WERI-Rb-1 (cell line): ENCODE results near the gene NLE1.

ENCODE experiments used
- DNase-seq: peaks from one replicate; pipeline ENCODE4 v3.0.0-alpha.2; 2020
- H3K27ac ChIP-seq: fragments of 250-450 bp; sonication (Bioruptor Pico); 2 replicates; pipeline ENCODE4 v1.5.1; 2020; ENCODE audit warnings: mild to moderate bottlenecking, moderate library complexity
- H3K27me3 ChIP-seq: fragments of 250-450 bp; sonication (Bioruptor Pico); 2 replicates; pipeline ENCODE4 v1.5.1; 2021; ENCODE audit warnings: mild to moderate bottlenecking, low read depth, moderate library complexity; ENCODE audit not compliant: insufficient read depth, severe bottlenecking
- H3K36me3 ChIP-seq: fragments of 250-450 bp; sonication (Bioruptor Pico); 2 replicates; pipeline ENCODE4 v1.5.1; 2020; ENCODE audit warnings: mild to moderate bottlenecking, moderate library complexity
- H3K4me3 ChIP-seq: 2 replicates; pipeline ENCODE4 v1.5.1; 2011; ENCODE audit warnings: low read depth, mild to moderate bottlenecking, control low read depth, low read length
- H3K9me3 ChIP-seq: fragments of 250-450 bp; sonication (Bioruptor Pico); 2 replicates; pipeline ENCODE4 v1.5.1; 2021; ENCODE audit warnings: mild to moderate bottlenecking, moderate library complexity; ENCODE audit not compliant: severe bottlenecking
- TF ChIP-seq, protein P1 (sequence below): IDR thresholded peaks from 2 replicates; pipeline ENCODE4 v1.5.1; 2011; ENCODE audit warnings: low read depth, mild to moderate bottlenecking, control low read depth, inconsistent platforms, low read length

Gene NLE1

DNA sequence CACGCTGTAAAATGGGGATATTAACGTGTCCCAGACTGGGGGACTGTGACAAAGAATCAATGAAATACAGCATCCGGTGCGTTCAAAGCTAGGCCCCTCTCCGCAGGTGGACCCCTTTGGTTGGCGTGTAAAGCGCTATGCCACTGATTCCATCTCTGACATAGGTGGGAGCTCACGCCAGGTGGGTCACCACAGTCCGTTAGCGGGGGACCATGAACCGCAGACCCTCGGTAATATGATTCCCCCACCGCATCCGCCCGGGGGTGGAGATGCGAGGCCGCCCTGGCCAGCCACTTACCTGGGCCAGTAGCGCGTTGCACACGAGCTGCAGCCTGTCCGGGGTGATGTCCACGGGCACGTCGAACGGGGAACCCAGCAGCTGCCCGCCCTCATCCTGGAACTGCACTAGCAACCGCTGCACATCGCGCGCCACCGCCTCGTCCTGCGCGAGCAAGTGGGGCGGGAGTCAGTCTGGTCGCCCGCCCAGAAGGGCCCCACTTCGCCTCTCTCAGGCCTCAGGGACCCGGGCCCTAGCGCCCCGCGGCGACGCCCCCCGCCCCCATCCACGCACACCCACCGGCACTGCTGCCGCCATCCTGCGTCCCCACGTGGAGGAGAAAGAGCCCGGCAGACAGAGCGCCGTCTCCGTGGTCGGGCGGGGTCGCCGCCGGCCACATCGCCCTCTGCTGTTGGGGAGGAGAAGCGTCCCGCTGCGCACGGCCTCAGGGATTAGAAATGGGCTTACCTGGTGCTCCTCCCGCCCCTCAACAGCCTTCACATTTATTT is at the start of gene NLE1:
Gene NLE1, minus strand, starts transcription at position 623 of the 786 bp plus-strand sequence. Its CDS starts 28 bp downstream, at position 595.
- TF ChIP-seq, protein P1, sequence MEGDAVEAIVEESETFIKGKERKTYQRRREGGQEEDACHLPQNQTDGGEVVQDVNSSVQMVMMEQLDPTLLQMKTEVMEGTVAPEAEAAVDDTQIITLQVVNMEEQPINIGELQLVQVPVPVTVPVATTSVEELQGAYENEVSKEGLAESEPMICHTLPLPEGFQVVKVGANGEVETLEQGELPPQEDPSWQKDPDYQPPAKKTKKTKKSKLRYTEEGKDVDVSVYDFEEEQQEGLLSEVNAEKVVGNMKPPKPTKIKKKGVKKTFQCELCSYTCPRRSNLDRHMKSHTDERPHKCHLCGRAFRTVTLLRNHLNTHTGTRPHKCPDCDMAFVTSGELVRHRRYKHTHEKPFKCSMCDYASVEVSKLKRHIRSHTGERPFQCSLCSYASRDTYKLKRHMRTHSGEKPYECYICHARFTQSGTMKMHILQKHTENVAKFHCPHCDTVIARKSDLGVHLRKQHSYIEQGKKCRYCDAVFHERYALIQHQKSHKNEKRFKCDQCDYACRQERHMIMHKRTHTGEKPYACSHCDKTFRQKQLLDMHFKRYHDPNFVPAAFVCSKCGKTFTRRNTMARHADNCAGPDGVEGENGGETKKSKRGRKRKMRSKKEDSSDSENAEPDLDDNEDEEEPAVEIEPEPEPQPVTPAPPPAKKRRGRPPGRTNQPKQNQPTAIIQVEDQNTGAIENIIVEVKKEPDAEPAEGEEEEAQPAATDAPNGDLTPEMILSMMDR: peak; percentile 95
- Histone ChIP-seq H3K4me3 (peak within 1 kb of the TSS; percentile 96), H3K9me3 (no peaks in the 10 kb centered on the region), H3K27ac (peak within 1 kb of the TSS; percentile 74), H3K27me3 (no peaks in the 10 kb centered on the region), H3K36me3 (peaks cover 32% of the 10 kb centered on the region)
- peak; percentile 87 for DNase-seq

DNA sequence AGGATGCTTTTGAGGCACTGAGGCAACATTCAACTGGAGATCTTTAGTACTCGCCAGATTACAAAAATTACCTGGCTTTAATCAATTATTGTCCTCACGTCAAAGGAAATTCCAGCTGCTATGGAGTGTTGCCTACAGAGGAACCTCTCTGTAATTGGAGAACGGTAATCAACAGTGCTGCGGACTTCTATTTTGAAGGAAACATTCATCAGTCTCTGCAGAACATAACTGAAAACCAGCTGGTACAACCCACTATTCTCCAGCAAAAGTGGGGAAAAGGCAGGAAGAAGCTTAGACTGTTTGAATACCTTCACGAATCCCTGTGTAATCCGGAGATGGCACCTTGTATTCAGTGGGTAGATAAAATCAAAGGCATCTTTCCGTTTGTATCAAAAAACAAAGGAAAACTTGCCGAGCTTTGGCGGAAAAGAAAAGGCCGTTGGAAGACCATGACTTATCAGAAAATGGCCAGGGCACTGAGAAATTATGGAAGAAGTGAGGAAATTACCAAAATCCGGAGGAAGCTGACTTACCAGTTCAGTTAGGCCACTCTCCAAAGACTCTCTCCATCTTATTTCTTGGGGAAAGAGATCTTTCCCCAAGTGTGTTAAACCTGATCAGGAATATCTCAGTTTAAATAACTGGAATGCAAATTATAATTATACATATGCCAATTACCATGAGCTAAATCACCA is 49.0 kb upstream of the NLE1 start:
- peaks cover 37% of the 10 kb centered on the region for H3K27me3 ChIP-seq
- no peak overlapping the region for H3K4me3 ChIP-seq
- no peaks in the 10 kb centered on the region for H3K36me3 ChIP-seq
- H3K9me3 ChIP-seq: peaks cover 10% of the 10 kb centered on the region
- TF ChIP-seq, protein P1: no peak
- H3K27ac ChIP-seq: no peak overlapping the region
- no peak for DNase-seq

- TF ChIP-seq, protein P1: no peak
- H3K36me3 ChIP-seq: no peaks in the 10 kb centered on the region
- H3K4me3 ChIP-seq: no peak overlapping the region
- H3K27ac ChIP-seq: no peak overlapping the region
- DNase-seq: no peak
- H3K27me3 ChIP-seq: peaks cover 51% of the 10 kb centered on the region
- no peaks in the 10 kb centered on the region for H3K9me3 ChIP-seq
These were observed 47.2 kb upstream of the NLE1 start for GRCh38 chr17:35189291-35189690.

DNA sequence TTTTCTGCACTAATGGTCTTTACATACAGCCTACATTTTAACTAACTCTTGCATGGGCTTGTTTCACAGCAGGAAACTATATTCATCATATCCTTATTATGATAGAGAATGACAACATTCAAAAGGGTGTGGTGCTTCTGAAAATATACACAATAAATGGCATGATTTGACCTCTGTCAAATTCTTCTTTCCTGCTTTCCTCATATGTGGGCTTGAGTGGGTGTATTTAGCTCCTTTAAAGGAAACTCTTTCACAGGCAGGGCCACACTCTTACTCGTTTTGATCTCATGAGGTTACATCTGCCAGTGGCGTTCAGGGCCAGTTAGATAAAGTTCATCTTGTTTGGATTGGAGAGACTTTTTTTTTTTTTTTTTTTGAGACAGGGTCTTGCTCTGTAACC is 46.0 kb upstream of the NLE1 start:
- Histone ChIP-seq H3K36me3 (no peaks in the 10 kb centered on the region), H3K27me3 (peaks cover 63% of the 10 kb centered on the region), H3K4me3 (no peak overlapping the region), H3K9me3 (no peaks in the 10 kb centered on the region), H3K27ac (no peak overlapping the region)
- DNase-seq: no peak
- TF ChIP-seq, protein P1: no peak

GRCh38 chr17:35187481-35187880 is 45.4 kb upstream of the NLE1 start:
- no peak overlapping the region for H3K4me3 ChIP-seq
- H3K36me3 ChIP-seq: no peaks in the 10 kb centered on the region
- TF ChIP-seq, protein P1: no peak
- no peaks in the 10 kb centered on the region for H3K9me3 ChIP-seq
- H3K27me3 ChIP-seq: peaks cover 69% of the 10 kb centered on the region
- DNase-seq: no peak
- no peak overlapping the region for H3K27ac ChIP-seq
